RWPE2 (cell line): ENCODE data around the gene KCNA10.

ENCODE experiments used
- ATAC-seq: fragments of 200-7000 bp; cut with Tn5 transposase; 3 replicates; pipeline ENCODE4 v1.9.1; 2021; ENCODE audit warnings: low read depth
- DNase-seq: peaks from one replicate; pipeline ENCODE4 v3.0.0-alpha.2; 2020; ENCODE audit warnings: low spot score
- H3K27ac ChIP-seq: fragments of 450-650 bp; 2 replicates; pipeline ENCODE4 v1.5.1; 2017; ENCODE audit warnings: mild to moderate bottlenecking; ENCODE audit not compliant: poor library complexity, severe bottlenecking
- H3K27me3 ChIP-seq: fragments of 250-450 bp; sonication (Bioruptor Pico); 2 replicates; pipeline ENCODE4 v1.5.1; 2021; ENCODE audit warnings: mild to moderate bottlenecking, moderate library complexity; ENCODE audit not compliant: insufficient read depth, poor library complexity, severe bottlenecking
- H3K36me3 ChIP-seq: fragments of 250-450 bp; sonication (Bioruptor Pico); 2 replicates; pipeline ENCODE4 v1.5.1; 2020; ENCODE audit warnings: low read depth, mild to moderate bottlenecking, moderate library complexity
- H3K4me1 ChIP-seq: fragments of 250-450 bp; sonication (Bioruptor Pico); 2 replicates; pipeline ENCODE4 v1.5.1; 2021; ENCODE audit warnings: mild to moderate bottlenecking, moderate library complexity; ENCODE audit not compliant: insufficient read depth, poor library complexity, severe bottlenecking
- H3K4me3 ChIP-seq: fragments of 250-450 bp; sonication (Bioruptor Pico); 2 replicates; pipeline ENCODE4 v1.5.1; 2021; ENCODE audit warnings: mild to moderate bottlenecking, moderate library complexity; ENCODE audit not compliant: severe bottlenecking
- H3K9me3 ChIP-seq: fragments of 250-450 bp; sonication (Bioruptor Pico); 2 replicates; pipeline ENCODE4 v1.5.1; 2021; ENCODE audit warnings: mild to moderate bottlenecking, moderate library complexity; ENCODE audit not compliant: severe bottlenecking
- CTCF ChIP-seq: fragments of 450-650 bp; IDR thresholded peaks from one replicate; pipeline ENCODE4 v1.5.1; 2017; ENCODE audit warnings: mild to moderate bottlenecking, moderate library complexity; ENCODE audit not compliant: poor library complexity, severe bottlenecking

KCNA10 gene

GRCh38 chr1:110482662-110483307 is 36.2 kb downstream of the KCNA10 start:
- Histone ChIP-seq H3K36me3 (no peaks in the 10 kb centered on the region), H3K9me3 (no peaks in the 10 kb centered on the region), H3K27me3 (no peaks in the 10 kb centered on the region), H3K27ac (no peak overlapping the region), H3K4me3 (no peak overlapping the region), H3K4me1 (peaks cover 5% of the 10 kb centered on the region)
- ATAC-seq: no peak
- no peak for DNase-seq
- TF ChIP-seq CTCF: no peak

GRCh38 chr1:110481968-110482623 is 36.9 kb downstream of the KCNA10 start:
- no peak for TF ChIP-seq CTCF
- DNase-seq: no peak
- no peak for ATAC-seq
- H3K9me3 ChIP-seq: no peaks in the 10 kb centered on the region
- peaks cover 12% of the 10 kb centered on the region for H3K4me1 ChIP-seq
- no peaks in the 10 kb centered on the region for H3K27me3 ChIP-seq
- no peak overlapping the region for H3K27ac ChIP-seq
- no peak overlapping the region for H3K4me3 ChIP-seq
- H3K36me3 ChIP-seq: no peaks in the 10 kb centered on the region

GRCh38 chr1:110480356-110481096 is 38.4 kb downstream of the KCNA10 start:
- Histone ChIP-seq H3K4me1 (peaks cover 28% of the 10 kb centered on the region), H3K36me3 (no peaks in the 10 kb centered on the region), H3K9me3 (no peaks in the 10 kb centered on the region), H3K27me3 (no peaks in the 10 kb centered on the region), H3K27ac (no peak overlapping the region), H3K4me3 (no peak overlapping the region)
- no peak for TF ChIP-seq CTCF
- ATAC-seq: no peak
- no peak for DNase-seq

GRCh38 chr1:110478886-110479285 is 40.1 kb downstream of the KCNA10 start:
- Histone ChIP-seq H3K4me1 (peaks cover 31% of the 10 kb centered on the region), H3K9me3 (no peaks in the 10 kb centered on the region), H3K4me3 (no peak overlapping the region), H3K27me3 (no peaks in the 10 kb centered on the region), H3K36me3 (no peaks in the 10 kb centered on the region), H3K27ac (no peak overlapping the region)
- DNase-seq: no peak
- TF ChIP-seq CTCF: no peak
- no peak for ATAC-seq
